Transverse colon (tissue), 4 donors: ENCODE results near the gene PRPF38A. TPM values are rescaled to one million over a fixed set of nuclear protein-coding genes. Genes with fewer than 3 reads are reported as not detected.
A peak's percentile ranks its signal among the peaks of the same experiment; 100 is the strongest.

Experiments
- DNase-seq: peaks from one replicate; pipeline ENCODE4 v3.0.0-alpha.2; 2019
- H3K27ac ChIP-seq, 4 donors: fragments of 200-600 bp; sonication (generic); 2 replicates each; pipeline ENCODE4 v1.5.1; 2016 to 2018; ENCODE audit warnings: inconsistent platforms in 4 of 4
- H3K27me3 ChIP-seq: fragments of 200-600 bp; sonication (generic); 2 replicates; pipeline ENCODE4 v1.5.1; 2017; ENCODE audit warnings: inconsistent platforms
- H3K36me3 ChIP-seq, 4 donors: fragments of 200-600 bp; sonication (generic); 2 replicates each; pipeline ENCODE4 v1.5.1; 2017 to 2019; ENCODE audit warnings: inconsistent platforms in 4 of 4
- H3K4me1 ChIP-seq, 4 donors: fragments of 200-600 bp; sonication (generic); 2 replicates each; pipeline ENCODE4 v1.5.1; 2017 to 2020; ENCODE audit warnings: inconsistent platforms in 4 of 4
- H3K4me3 ChIP-seq, 4 donors: fragments of 200-600 bp; sonication (generic); 1 replicate in 1 of 4; 2 replicates in 3 of 4; pipeline versions ENCODE4 v1.5.1 to v1.6.1; 2017 to 2019; ENCODE audit warnings: inconsistent platforms in 4 of 4
- H3K9me3 ChIP-seq, 2 donors: fragments of 200-600 bp; sonication (generic); 2 replicates each; pipeline ENCODE4 v1.5.1; 2017 to 2019; ENCODE audit warnings: inconsistent platforms in 2 of 2
- EP300 ChIP-seq: sonication (generic); formaldehyde crosslinking; IDR thresholded peaks from one replicate; pipeline ENCODE4 v1.6.1; 2017; ENCODE audit warnings: antibody characterized with exemption, low read depth
- POLR2A ChIP-seq: fragments of 450-650 bp; IDR thresholded peaks from one replicate; pipeline ENCODE4 v1.6.1; 2016; ENCODE audit warnings: antibody characterized with exemption, mild to moderate bottlenecking, moderate library complexity
- POLR2AphosphoS5 ChIP-seq, 3 donors: sonication (generic); formaldehyde crosslinking; IDR thresholded peaks; one replicate each; pipeline ENCODE4 v1.6.1; 2016; ENCODE audit warnings: antibody characterized with exemption in 3 of 3
- WGBS, 2 donors: methylation state at CpG; one replicate each; pipeline ENCODE4 v1.1.5; 2018; ENCODE audit warnings: low coverage in 1 of 2; 5-methylcytosine and 5-hydroxymethylcytosine counted together
- in situ Hi-C, 4 donors: fragments of 200-750 bp; cut with MboI; loops; one replicate each; pipeline versions ENCODE4 v1.15.0 to v1.15.1; 2017; ENCODE audit warnings: low sequenced_read_pairs in 3 of 4, low pct_ligation_motif_present in 1 of 4, low pct_unique_long_range_greater_than_20kb in 1 of 4
- intact Hi-C: fragments of 100-400 bp; cut with DNase I; formaldehyde crosslinking; loops from one replicate; pipeline ENCODE4 v1.15.1; 2023; ENCODE audit warnings: low total_unique reads
- total RNA-seq, 4 donors: library from RNA; depleted of rRNA; stranded (reverse); fragments of >200 nt; gene quantifications; one replicate each; pipeline ENCODE4 v1.1.0, GENCODE V29; 2016
- TF ChIP-seq, protein P1 (sequence below), 5 experiments: fragments of 200-600 bp in 3 of 5; fragments of 450-650 bp in 2 of 5; sonication (generic) in 3 of 5; IDR thresholded peaks; 1 replicate in 2 of 5; 2 replicates in 3 of 5; pipeline ENCODE4 v1.5.1; 2016 to 2017; ENCODE audit warnings: antibody characterized with exemption in 5 of 5, inconsistent platforms in 3 of 5, mild to moderate bottlenecking in 2 of 5, moderate library complexity in 1 of 5

Gene PRPF38A
- total RNA-seq, 4 donors from 2014 or later = 4.0 to 25.5 (median 20.1) TPM

DNA sequence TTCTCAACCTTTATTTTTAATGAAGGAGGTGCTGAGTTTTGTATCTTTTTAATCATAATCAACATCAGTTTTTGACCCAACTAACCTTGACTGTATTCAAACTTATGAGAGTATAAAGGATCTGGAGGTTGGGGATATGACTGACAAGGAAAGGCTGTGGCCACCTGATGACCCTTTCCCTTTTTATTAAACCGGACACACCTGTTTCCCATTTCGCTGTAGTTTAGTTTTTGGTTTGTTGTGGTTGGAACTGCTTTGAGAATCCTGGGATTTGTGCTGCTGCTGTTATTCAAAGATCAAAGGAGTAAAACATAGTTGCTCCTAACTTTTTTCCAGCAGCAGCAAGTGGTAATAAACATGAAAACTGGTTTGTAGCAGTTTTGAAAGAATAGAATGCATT lies 12.4 kb downstream of the PRPF38A start:
- H3K9me3 ChIP-seq = no peaks in the 10 kb centered on the region
- H3K4me1 ChIP-seq = peaks cover 0 to 37% (median 3%) of the 10 kb centered on the region in 4 donors
- H3K4me3 ChIP-seq = no peak overlapping the region
- no peak for DNase-seq
- in situ Hi-C loops (loop anchor here in 2 of 4 donors (25.0 kb wide), 1 partner anchor 270 kb away; the partner anchor contains the start of gene COA7 (in 2 of the 2)), intact Hi-C loops (no loop called here)
- H3K27ac ChIP-seq = no peak overlapping the region
- TF ChIP-seq EP300 = no peak
- no peak for TF ChIP-seq POLR2AphosphoS5 (IDR thresholded peaks at IDR 0.05)
- TF ChIP-seq, protein P1, sequence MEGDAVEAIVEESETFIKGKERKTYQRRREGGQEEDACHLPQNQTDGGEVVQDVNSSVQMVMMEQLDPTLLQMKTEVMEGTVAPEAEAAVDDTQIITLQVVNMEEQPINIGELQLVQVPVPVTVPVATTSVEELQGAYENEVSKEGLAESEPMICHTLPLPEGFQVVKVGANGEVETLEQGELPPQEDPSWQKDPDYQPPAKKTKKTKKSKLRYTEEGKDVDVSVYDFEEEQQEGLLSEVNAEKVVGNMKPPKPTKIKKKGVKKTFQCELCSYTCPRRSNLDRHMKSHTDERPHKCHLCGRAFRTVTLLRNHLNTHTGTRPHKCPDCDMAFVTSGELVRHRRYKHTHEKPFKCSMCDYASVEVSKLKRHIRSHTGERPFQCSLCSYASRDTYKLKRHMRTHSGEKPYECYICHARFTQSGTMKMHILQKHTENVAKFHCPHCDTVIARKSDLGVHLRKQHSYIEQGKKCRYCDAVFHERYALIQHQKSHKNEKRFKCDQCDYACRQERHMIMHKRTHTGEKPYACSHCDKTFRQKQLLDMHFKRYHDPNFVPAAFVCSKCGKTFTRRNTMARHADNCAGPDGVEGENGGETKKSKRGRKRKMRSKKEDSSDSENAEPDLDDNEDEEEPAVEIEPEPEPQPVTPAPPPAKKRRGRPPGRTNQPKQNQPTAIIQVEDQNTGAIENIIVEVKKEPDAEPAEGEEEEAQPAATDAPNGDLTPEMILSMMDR (IDR thresholded peaks at IDR 0.05) = no peak
- no peak for TF ChIP-seq POLR2A
- H3K27me3 ChIP-seq = no peaks in the 10 kb centered on the region
- H3K36me3 ChIP-seq = peaks cover 0 to 80% (median 23%) of the 10 kb centered on the region in 4 donors
- WGBS, 2 donors = 88 to 93% methylated on average over 2 of the region's 2 CpGs

DNA sequence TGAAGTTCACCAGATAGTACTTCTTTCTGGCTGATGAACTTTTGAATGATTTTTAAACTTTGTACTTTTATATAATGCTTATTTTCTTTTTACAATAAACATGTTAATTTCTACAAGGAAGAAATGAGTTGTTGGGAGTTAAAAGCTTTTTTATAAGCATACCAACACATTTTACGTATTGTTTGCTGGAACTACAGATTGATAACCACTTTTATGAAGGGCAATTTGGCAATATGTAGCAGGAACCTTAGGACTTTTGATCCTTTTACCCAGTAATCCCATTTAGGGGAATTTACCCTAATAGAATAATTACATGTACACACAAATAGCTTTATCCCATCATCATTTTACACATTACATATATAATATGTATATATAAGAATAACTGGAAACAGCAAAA lies 16.3 kb downstream of the PRPF38A start:
- H3K27me3 ChIP-seq = no peaks in the 10 kb centered on the region
- intact Hi-C loops = no loop called here
- 50 to 70% methylated on average over 1 of the region's 1 CpG for WGBS, 2 donors
- H3K4me3 ChIP-seq = no peak overlapping the region
- in situ Hi-C loops = loop anchor here in 2 of 4 donors (25.0 kb wide), 1 partner anchor 267 kb away; the partner anchor contains the start of gene COA7 (in 2 of the 2)
- H3K36me3 ChIP-seq = peaks cover 0 to 51% (median 19%) of the 10 kb centered on the region in 4 donors
- H3K27ac ChIP-seq = peak overlapping the region in 1 of 4 donors; percentile 8
- TF ChIP-seq EP300 = no peak
- no peak for TF ChIP-seq POLR2AphosphoS5 (IDR thresholded peaks at IDR 0.05)
- TF ChIP-seq, protein P1 (IDR thresholded peaks at IDR 0.05) = no peak
- TF ChIP-seq POLR2A = no peak
- H3K9me3 ChIP-seq = no peaks in the 10 kb centered on the region
- peaks cover 0 to 16% (median 0%) of the 10 kb centered on the region in 4 donors for H3K4me1 ChIP-seq
- no peak for DNase-seq

DNA sequence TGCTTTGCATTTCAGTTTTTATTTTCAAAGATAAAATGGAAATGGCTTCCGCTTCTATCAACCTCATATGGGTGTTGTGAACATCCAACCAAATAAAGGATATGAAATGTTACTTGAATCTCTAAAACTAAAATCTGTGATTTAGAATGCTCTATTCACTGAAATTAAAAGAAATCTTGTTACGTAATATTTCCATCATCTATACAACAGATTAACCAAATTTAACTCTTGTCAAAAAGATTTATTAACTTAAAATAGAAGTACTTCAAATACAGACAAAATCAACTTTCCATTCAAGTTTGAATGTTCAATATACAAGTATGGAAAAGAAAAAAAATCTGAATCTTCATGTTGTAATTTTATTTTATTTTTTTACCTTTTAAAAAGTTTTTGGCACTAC lies 18.7 kb downstream of the PRPF38A start:
- peaks cover 0 to 28% (median 8%) of the 10 kb centered on the region in 4 donors for H3K36me3 ChIP-seq
- no peak for DNase-seq
- TF ChIP-seq, protein P1 (IDR thresholded peaks at IDR 0.05) = no peak
- no peak for TF ChIP-seq POLR2AphosphoS5 (IDR thresholded peaks at IDR 0.05)
- TF ChIP-seq POLR2A = no peak
- no peak for TF ChIP-seq EP300
- H3K4me1 ChIP-seq = peaks cover 0 to 16% (median 0%) of the 10 kb centered on the region in 4 donors
- intact Hi-C loops (no loop called here), in situ Hi-C loops (loop anchor here in 2 of 4 donors (25.0 kb wide), 1 partner anchor 264 kb away; the partner anchor contains the start of gene COA7 (in 2 of the 2))
- H3K27me3 ChIP-seq = no peaks in the 10 kb centered on the region
- 97 to 100% methylated on average over 2 of the region's 2 CpGs for WGBS, 2 donors
- H3K27ac ChIP-seq = no peak overlapping the region
- no peak overlapping the region for H3K4me3 ChIP-seq
- no peaks in the 10 kb centered on the region for H3K9me3 ChIP-seq

DNA sequence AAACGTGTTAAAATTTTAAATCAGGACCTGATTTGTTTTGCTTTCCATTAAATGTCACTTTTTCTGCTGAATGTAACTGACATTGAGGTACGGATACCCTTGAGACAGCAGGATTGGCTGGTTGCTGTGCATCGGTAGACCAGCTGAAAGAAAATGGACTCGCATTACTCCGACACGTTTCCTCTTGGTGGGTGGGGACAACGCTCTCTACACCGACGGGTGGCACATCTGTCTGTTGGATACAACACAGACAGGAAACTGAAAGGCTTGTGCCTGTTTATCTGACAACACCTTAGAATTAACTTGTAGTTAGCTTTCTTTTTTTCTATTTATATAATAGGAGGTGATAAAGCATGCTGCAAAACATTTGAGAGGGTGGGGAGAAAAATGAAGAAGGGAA lies 19.4 kb downstream of the PRPF38A start:
- DNase-seq = no peak
- TF ChIP-seq POLR2AphosphoS5 (IDR thresholded peaks at IDR 0.05) (no peak), POLR2A (no peak), EP300 (no peak)
- TF ChIP-seq, protein P1 (IDR thresholded peaks at IDR 0.05) = no peak

More for the DNA sequence above, 19.4 kb downstream of the PRPF38A start:
- intact Hi-C loops (no loop called here), in situ Hi-C loops (loop anchor here in 2 of 4 donors (25.0 kb wide), 1 partner anchor 264 kb away; the partner anchor contains the start of gene COA7 (in 2 of the 2))
- peaks cover 0 to 16% (median 0%) of the 10 kb centered on the region in 4 donors for H3K4me1 ChIP-seq
- no peaks in the 10 kb centered on the region for H3K27me3 ChIP-seq
- 66 to 71% methylated on average over 9 of the region's 9 CpGs for whole genome bisulfite sequencing, 2 donors
- no peaks in the 10 kb centered on the region for H3K9me3 ChIP-seq
- H3K4me3 ChIP-seq = no peak overlapping the region
- H3K27ac ChIP-seq = peak overlapping the region in 1 of 4 donors; percentile 21
- H3K36me3 ChIP-seq = peaks cover 0 to 21% (median 8%) of the 10 kb centered on the region in 4 donors
